ENCODE measurements around the gene SH3BP5L. TPM values are rescaled to one million over a fixed set of nuclear protein-coding genes. Genes with fewer than 3 reads are reported as not detected.

The SH3BP5L gene
- total and polyA plus RNA-seq, 2 of the 13 experiments (the other 11 are each of a cell fraction or from before 2014, with no cell fraction given), result 10.3 to 14.9 TPM

DNA sequence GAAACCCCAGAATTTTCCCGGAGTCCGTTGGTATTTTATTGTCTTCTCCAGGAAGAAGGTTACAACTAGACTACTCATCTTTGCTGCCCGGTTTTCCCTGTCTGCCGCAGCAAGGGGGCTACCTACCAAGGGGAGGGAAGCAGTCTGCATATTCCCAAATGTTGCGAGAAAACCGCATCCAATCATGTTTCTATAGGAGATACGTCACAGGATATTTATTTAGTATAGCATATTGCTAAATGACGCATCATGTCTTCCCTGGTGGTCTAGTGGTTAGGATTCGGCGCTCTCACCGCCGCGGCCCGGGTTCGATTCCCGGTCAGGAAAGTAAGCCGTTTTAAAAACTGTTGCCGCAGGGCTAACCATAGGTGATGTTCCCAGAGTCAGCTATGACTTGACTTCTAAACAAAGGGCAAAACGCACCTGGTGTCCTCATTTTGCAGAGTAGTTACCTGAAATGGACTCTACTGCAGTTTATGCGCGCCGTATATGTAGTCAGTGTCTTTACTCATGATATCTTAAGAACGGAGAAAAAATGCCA lies 48.3 kb upstream of the SH3BP5L start (continued):
- TF ChIP-seq PRDM4 (CRISPR knock-in tag; IDR thresholded peaks at IDR 0.05; ENCODE audit: borderline replicate concordance), result no peak
- no peak for TF ChIP-seq RFX1 (IDR thresholded peaks at IDR 0.05)
- no peak for TF ChIP-seq ZSCAN9 (CRISPR knock-in tag; IDR thresholded peaks at IDR 0.05; ENCODE audit: borderline replicate concordance)
- no peak for TF ChIP-seq MEIS2 (CRISPR knock-in tag; IDR thresholded peaks at IDR 0.05)
- TF ChIP-seq PREB (CRISPR knock-in tag; IDR thresholded peaks at IDR 0.05), result no peak
- no peak for TF ChIP-seq SP140L (CRISPR knock-in tag; IDR thresholded peaks at IDR 0.05; ENCODE audit: borderline replicate concordance)
- no peak; the same call in 1 of the 2 replicates for TF ChIP-seq ZNF614 (CRISPR knock-in tag; IDR thresholded peaks at IDR 0.05; ENCODE audit: borderline replicate concordance)
- 0 out of 2 replicates have a peak, but pooled peaks have one; percentile 21 for TF ChIP-seq NFKBIZ (CRISPR knock-in tag; IDR thresholded peaks at IDR 0.05)
- TF ChIP-seq, protein P1, sequence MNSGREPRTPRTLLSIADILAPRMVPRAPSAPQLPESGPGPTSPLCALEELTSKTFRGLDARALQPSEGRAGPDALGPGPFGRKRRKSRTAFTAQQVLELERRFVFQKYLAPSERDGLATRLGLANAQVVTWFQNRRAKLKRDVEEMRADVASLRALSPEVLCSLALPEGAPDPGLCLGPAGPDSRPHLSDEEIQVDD (CRISPR knock-in tag; IDR thresholded peaks at IDR 0.05; ENCODE audit: borderline replicate concordance), result no peak
- no peak for TF ChIP-seq MTA1 (CRISPR knock-in tag; IDR thresholded peaks at IDR 0.05; ENCODE audit: borderline replicate concordance)
- no peak for TF ChIP-seq NFE2 (CRISPR knock-in tag; IDR thresholded peaks at IDR 0.05)
- no peak for TF ChIP-seq ZBTB38 (CRISPR knock-in tag; IDR thresholded peaks at IDR 0.05)
- TF ChIP-seq KDM6A (CRISPR knock-in tag; IDR thresholded peaks at IDR 0.05; ENCODE audit: low read depth), result no peak
- no peak for TF ChIP-seq SRSF9 (IDR thresholded peaks at IDR 0.05; ENCODE audit: borderline replicate concordance, insufficient read depth, low read depth, low read length, poor library complexity, severe bottlenecking)
- no peak for TF ChIP-seq ZNF660 (CRISPR knock-in tag; IDR thresholded peaks at IDR 0.05; ENCODE audit: borderline replicate concordance, low read depth)
- no peak for TF ChIP-seq HNRNPL (IDR thresholded peaks at IDR 0.05; ENCODE audit: low read depth, low read length)
- TF ChIP-seq ZNF782 (CRISPR knock-in tag; IDR thresholded peaks at IDR 0.05; ENCODE audit: borderline replicate concordance), result no peak
- TF ChIP-seq, protein P2, sequence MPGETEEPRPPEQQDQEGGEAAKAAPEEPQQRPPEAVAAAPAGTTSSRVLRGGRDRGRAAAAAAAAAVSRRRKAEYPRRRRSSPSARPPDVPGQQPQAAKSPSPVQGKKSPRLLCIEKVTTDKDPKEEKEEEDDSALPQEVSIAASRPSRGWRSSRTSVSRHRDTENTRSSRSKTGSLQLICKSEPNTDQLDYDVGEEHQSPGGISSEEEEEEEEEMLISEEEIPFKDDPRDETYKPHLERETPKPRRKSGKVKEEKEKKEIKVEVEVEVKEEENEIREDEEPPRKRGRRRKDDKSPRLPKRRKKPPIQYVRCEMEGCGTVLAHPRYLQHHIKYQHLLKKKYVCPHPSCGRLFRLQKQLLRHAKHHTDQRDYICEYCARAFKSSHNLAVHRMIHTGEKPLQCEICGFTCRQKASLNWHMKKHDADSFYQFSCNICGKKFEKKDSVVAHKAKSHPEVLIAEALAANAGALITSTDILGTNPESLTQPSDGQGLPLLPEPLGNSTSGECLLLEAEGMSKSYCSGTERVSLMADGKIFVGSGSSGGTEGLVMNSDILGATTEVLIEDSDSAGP (CRISPR knock-in tag; IDR thresholded peaks at IDR 0.05; ENCODE audit: borderline replicate concordance), result no peak
- TF ChIP-seq RORA (CRISPR knock-in tag; IDR thresholded peaks at IDR 0.05), result no peak
- no peak for TF ChIP-seq KAT2B (IDR thresholded peaks at IDR 0.05; ENCODE audit: borderline replicate concordance, low read depth, low read length)
- TF ChIP-seq ZNF878 (CRISPR knock-in tag; IDR thresholded peaks at IDR 0.05), result peak; percentile 66; the same call in 1 of the 2 replicates
- no peak for TF ChIP-seq ZNF720 (CRISPR knock-in tag; IDR thresholded peaks at IDR 0.05)
- TF ChIP-seq PHF20 (CRISPR knock-in tag; IDR thresholded peaks at IDR 0.05), result no peak
- TF ChIP-seq ZC3H4 (CRISPR knock-in tag; IDR thresholded peaks at IDR 0.05; ENCODE audit: borderline replicate concordance), result no peak
- no peak for TF ChIP-seq PAWR (CRISPR knock-in tag; IDR thresholded peaks at IDR 0.05; ENCODE audit: borderline replicate concordance)
- no peak for TF ChIP-seq ATM (IDR thresholded peaks at IDR 0.05; ENCODE audit: borderline replicate concordance)
